ENCODE measurements around the gene GUSB.
"Not testable (repeated sequence)": the region's sequence is repeated elsewhere in the genome, so short reads cannot be mapped to it uniquely, and the experiment has no call there.

Gene GUSB

GRCh38 chr7:65975814-65976445, 6.1 kb downstream of the GUSB start:
- DNase-seq (ENCODE audit: low read depth) = no peak

DNA sequence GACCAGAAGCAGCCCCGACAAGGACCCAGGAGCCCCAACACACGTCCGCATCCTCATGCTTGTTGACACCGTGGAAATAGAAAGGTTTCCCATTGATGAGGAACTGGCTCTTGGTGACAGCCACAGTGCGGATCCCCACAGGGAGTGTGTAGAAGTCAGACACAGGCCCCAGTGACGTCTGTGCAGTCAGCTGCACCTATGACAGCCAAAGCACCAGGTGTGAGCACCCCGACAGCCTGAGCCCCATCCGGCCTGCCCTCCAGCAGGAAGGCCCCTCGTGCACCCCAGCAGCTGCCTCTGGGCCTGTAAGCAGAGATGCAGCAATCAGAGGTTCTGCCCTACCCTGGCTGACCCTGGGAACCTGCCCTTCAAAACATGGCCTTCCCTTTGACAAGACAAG, 7.1 kb downstream of the GUSB start:
- DNase-seq (ENCODE audit: low read depth) = no peak

GRCh38 chr7:65974191-65974801, 7.7 kb downstream of the GUSB start:
- DNase-seq (ENCODE audit: low read depth) = no peak

DNA sequence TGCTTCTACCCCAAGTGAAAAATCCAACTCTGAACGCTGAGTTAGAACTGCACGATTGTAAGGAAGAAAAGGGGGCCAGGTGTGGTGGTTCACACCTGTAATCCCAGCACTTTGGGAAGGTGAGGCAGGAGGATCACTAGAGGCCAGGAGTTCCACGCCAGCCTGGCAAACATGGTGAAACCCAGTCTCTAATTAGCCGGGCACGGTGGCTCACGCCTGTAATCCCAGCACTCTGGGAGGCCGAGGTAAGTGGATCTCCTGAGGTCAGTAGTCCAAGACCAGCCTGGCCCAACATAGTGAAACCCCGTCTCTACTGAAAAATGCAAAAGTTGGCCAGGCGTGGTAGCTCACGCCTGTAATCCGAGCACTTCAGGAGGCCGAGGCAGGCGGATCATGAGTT, 9.0 kb downstream of the GUSB start:
- DNase-seq (ENCODE audit: low read depth) = no peak

DNA sequence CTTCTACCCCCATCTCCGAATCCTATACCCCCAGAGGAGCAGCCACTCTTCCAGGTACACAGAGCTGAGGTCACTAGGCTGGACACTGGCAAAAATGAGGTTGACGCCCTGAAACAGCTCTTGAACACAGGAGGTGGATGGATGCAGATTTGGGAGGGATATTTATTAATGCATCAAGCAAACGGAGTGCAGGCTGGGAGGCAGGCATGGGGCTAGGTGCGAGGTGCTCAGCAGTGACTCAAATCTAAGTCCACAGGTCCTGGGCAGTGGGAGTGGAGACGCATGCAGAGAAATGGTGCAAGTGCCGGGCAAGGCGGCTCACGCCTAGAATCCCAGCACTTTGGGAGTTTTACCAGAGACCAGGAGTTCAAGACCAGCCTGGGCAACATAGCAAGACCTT, 11.0 kb downstream of the GUSB start:
- DNase-seq (ENCODE audit: low read depth) = no peak

DNA sequence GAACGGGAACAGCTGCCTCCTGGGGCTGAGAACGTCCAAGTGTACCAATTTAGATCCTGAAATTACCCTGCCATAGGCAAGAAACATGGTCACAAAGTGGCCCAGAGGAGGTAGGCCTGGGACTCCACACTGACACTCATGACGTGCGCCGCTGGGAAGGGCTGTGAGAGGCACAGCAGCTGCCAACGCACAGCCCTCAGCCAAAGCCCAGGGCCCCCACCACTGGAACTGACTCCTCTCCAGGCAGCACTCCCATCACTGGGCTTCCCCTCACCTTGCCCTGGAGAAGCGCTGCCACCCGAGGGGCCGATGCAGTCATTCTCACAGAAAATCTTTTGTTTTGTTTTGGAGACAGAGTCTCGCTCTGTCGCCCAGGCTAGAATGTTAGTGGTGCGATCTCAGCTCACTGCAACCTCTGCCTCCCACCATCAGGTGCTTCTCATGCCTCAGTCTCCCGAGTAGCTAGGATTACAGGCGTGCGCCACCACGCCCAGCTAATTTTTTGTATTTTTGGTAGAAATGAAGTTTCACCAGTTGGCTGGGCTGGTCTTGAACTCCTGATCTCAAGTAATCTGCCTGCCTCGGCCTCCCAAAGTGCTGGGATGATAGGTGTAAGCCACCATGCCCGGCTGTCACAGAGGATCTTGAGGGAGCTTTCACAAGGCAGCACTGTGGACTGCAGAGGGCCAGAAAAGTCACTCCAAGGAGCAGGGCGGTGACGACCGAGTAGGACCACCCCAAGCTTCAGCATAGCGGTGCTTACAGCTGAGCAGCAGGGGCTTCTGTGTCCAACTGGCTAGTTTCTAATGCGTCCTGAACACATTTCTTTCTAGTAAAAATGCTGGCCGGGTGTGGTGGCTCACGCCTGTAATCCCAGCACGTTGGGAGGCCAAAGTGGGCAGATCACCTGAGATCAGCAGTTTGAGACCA, 13.5 kb downstream of the GUSB start:
- DNase-seq (ENCODE audit: low read depth) = no peak

GRCh38 chr7:65967361-65968155, 14.5 kb downstream of the GUSB start:
- DNase-seq (ENCODE audit: low read depth) = no peak

DNA sequence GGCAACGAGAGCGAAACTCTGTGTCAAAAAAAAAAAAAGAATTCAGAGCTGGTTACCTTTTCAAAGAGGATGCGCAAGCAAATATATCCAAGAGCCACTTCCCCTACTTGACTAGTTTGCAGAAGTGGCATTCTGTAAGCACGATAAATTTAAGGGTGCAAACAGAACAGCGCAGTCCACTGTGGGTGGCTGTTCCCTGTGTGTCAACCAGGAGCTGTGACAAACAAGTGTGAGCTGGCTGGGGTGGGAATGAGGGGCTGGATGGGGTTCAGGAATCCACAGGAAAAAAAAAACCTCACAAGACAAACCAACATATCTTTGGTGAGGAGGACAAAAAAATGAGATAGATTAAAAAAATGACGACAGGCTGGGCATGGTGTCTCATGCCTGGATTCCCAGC, 15.9 kb downstream of the GUSB start:
- no peak for DNase-seq (ENCODE audit: low read depth)

GRCh38 chr7:65964671-65965070, 17.3 kb downstream of the GUSB start:
- not testable (repeated sequence) for DNase-seq (ENCODE audit: low read depth)

- DNase-seq (ENCODE audit: low read depth) = no peak
These were observed 20.0 kb downstream of the GUSB start for GRCh38 chr7:65962033-65962432.

DNA sequence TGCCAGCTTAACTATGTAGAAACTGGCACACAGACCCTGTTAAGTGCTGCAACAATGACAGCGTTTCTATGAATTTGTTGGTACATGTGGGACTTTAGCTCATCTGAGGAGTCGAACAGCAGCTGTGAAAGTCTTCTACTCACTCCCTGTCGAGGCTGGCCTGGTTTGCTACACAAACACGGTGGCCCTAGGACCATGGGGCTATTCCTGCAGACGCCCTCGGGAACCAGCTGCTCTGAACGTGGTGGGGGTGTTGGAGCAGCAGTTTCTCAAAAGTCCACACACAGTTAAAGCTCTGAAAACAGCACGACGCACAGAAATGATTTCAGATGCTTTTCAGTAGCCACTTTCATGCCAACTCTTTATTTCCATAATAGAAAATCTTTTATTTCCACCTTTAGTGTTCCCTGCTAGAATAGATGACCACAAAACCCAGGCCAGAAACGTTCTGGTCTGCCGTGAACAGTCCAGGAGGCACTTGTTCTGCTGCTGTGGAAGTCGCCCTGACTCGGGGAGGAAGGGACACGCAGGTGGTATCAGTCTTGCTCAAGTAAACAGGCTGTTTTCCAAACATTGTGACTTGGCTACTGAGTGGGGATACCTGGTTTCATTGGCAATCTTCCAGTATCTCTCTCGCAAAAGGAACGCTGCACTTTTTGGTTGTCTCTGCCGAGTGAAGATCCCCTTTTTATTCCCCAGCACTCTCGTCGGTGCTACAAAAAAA, 21.5 kb downstream of the GUSB start:
- no peak for DNase-seq (ENCODE audit: low read depth)

- no peak for DNase-seq (ENCODE audit: low read depth)
These were observed 26.3 kb downstream of the GUSB start for GRCh38 chr7:65955718-65956117.

DNA sequence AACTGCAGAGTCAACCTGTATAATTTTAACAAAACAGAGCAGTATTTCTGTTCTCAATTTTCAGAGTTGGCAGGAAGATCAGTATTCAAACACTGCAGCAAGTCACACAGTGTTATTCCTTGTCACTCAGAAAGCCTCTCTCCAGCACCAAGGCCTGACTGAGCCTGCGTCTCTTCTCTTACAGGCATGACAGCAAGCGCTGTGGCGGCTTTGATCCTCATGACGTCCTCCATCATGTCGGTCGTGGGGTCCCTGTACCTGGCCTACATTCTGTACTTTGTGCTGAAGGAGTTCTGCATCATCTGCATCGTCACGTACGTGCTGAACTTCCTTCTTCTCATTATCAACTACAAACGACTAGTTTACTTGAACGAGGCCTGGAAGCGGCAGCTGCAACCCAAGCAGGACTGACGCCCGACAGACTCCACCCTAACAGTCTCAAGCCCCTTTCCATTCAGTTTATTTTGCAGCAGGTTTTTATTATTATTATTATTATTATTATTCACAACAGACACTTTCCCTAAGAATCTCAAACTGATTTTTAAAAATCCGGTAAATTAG, 28.0 kb downstream of the GUSB start:
- DNase-seq (ENCODE audit: low read depth) = no peak

DNA sequence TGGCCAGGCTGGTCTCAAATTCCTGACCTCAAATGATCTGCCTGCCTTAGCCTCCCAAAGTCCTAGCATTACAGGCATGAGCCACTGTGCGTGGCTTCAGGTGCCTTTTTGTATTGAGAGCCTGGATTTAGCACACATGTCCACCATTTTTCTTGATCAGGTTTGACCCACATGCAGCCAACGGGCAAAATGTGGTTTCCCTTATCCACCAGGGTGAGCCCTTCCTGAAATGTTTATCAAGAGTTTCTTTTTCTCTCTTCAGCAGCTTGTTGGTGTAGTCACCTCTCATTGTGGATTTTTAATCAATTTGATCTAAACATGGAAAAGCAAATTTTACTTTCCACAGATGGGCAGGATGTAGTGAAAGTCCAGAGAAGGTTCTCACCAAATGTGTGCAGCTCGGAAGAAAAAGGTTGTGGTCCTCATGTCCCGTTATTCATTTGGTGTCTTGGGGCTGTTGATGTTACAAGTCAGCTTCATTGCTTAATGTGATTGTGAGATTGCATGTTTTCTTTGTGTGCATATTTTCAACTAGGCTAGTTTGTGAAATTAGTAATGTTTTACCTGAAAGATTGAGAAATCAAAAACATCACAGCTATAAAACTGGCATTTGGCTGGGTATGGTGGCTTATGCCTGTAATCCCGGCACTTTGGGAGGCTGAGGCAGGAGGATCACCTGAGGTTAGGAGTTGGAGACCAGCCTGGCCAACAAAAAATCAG, 28.9 kb downstream of the GUSB start:
- no peak for DNase-seq (ENCODE audit: low read depth)

GRCh38 chr7:65951837-65952578, 30.0 kb downstream of the GUSB start:
- no peak for DNase-seq (ENCODE audit: low read depth)

GRCh38 chr7:65946904-65947303, 35.1 kb downstream of the GUSB start:
- no peak for DNase-seq (ENCODE audit: low read depth)

DNA sequence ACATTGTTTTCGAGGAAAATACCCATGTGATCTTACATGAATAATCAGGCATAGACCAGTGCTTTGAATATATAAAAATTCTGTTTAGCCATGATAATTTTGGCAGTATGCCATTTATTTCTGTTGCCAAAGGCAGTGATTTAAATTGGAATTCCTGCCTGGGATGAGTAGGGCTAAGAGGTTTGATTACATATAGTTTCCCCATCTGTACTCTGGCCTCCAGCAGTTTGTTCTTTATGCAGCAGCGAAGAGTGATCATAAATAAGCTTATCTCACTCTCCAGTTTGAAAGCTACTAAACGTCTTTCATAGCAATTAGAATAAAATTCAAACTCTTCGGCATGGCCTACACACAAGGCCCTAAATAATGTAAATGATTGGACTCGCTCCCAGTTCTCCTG, 36.2 kb downstream of the GUSB start:
- DNase-seq (ENCODE audit: low read depth) = not testable (repeated sequence)

DNA sequence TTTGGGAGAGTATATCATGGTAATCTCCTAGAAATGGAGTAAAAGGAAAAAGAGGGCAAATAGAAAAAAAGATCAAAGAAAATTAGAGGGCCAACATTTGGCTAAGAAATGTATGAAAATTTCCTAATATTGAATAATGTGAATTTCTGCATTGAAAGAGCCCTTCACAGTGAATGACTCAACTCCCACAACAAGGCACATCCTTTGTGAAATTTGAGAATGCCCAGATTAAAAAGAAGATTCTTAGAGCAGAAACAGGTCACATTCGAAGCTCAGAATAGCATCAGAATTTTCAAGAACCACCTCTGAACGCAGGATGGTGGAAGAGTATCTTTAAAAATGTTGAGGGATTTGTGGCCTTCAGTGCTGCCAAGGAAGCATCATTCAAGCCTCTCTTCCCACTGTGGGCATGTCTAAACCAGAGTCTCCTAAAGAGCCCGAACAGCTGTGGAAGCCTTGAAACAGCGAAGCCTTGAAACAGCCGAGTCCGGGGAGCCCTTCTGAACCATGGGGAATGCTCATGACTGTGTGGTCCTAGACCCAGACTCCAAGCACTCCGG, 43.6 kb downstream of the GUSB start:
- DNase-seq (ENCODE audit: low read depth) = no peak

- no peak for DNase-seq (ENCODE audit: low read depth)
These were observed 44.7 kb downstream of the GUSB start for GRCh38 chr7:65937296-65937695.

DNA sequence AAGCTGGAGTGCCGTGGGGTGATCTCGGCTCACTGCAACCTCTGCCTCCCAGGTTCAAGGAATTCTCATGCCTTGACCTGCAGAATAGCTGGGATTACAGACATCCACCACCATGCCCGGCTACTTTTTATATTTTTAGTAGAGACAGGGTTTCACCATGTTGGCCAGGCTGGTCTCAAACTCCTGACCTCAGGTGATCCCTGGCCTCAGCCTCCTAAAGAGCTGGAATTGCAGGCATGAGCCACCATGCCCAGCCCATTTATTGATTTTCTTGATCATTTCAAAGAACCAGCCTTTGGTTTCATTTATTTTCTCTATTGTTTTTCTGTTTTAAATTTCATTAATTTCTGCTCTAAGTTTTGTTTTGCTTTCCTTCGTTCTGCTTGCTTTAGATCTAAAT, 50.3 kb downstream of the GUSB start:
- DNase-seq (ENCODE audit: low read depth) = no peak
